Nephron progenitor cell (in vitro differentiated cells): ENCODE results near the gene PROX2.
A peak's percentile ranks its signal among the peaks of the same experiment; 100 is the strongest.

Source experiments
- DNase-seq: peaks from one replicate; pipeline ENCODE4 v3.0.0; 2021
- H3K27ac Mint-ChIP-seq: 2 replicates; pipeline ENCODE4 v1.8.0; 2021; ENCODE audit warnings: mild to moderate bottlenecking, moderate library complexity, mixed read lengths
- H3K27me3 Mint-ChIP-seq: 2 replicates; pipeline ENCODE4 v1.8.0; 2021; ENCODE audit warnings: mild to moderate bottlenecking, low read depth, mixed read lengths; ENCODE audit not compliant: poor library complexity
- H3K36me3 Mint-ChIP-seq: 2 replicates; pipeline ENCODE4 v1.8.0; 2021; ENCODE audit warnings: low read depth, mixed read lengths
- H3K4me1 Mint-ChIP-seq: 2 replicates; pipeline ENCODE4 v1.8.0; 2021; ENCODE audit warnings: mixed read lengths
- H3K4me3 Mint-ChIP-seq: 2 replicates; pipeline ENCODE4 v1.8.0; 2021; ENCODE audit warnings: mild to moderate bottlenecking, moderate library complexity, mixed read lengths
- H3K9me3 Mint-ChIP-seq: 2 replicates; pipeline ENCODE4 v1.8.0; 2021; ENCODE audit warnings: mild to moderate bottlenecking, moderate library complexity, mixed read lengths
- TF ChIP-seq, protein P1 (sequence below): fragments of 200-600 bp; sonication (generic); IDR thresholded peaks from 2 replicates; pipeline ENCODE4 v1.5.0; 2021; ENCODE audit warnings: antibody characterized with exemption

PROX2 gene

DNA sequence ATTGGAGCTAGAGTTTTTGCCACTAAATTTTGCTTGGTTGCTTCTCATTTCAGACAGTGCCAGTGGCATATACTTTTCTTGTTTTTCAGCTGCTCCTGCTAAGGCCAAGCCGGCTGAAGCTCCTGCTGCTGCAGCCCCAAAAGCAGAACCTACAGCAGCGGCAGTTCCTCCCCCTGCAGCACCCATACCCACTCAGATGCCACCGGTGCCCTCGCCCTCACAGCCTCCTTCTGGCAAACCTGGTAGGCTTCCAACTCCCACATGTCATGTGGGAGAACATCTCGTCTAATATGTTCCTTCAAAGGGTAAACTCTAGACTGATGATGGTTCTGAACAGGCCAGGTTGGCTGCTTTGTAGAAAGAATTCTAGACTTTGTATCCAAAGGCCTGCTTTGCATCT is 16.8 kb upstream of the PROX2 start:
- Mint-ChIP-seq H3K4me3 (no peak overlapping the region), H3K4me1 (peaks cover 14% of the 10 kb centered on the region), H3K27me3 (no peaks in the 10 kb centered on the region), H3K36me3 (peaks cover 74% of the 10 kb centered on the region), H3K27ac (no peak overlapping the region), H3K9me3 (no peaks in the 10 kb centered on the region)
- no peak for DNase-seq
- TF ChIP-seq, protein P1, sequence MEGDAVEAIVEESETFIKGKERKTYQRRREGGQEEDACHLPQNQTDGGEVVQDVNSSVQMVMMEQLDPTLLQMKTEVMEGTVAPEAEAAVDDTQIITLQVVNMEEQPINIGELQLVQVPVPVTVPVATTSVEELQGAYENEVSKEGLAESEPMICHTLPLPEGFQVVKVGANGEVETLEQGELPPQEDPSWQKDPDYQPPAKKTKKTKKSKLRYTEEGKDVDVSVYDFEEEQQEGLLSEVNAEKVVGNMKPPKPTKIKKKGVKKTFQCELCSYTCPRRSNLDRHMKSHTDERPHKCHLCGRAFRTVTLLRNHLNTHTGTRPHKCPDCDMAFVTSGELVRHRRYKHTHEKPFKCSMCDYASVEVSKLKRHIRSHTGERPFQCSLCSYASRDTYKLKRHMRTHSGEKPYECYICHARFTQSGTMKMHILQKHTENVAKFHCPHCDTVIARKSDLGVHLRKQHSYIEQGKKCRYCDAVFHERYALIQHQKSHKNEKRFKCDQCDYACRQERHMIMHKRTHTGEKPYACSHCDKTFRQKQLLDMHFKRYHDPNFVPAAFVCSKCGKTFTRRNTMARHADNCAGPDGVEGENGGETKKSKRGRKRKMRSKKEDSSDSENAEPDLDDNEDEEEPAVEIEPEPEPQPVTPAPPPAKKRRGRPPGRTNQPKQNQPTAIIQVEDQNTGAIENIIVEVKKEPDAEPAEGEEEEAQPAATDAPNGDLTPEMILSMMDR, result no peak

- no peaks in the 10 kb centered on the region for H3K27me3 Mint-ChIP-seq
- H3K36me3 Mint-ChIP-seq, result peaks cover 66% of the 10 kb centered on the region
- no peaks in the 10 kb centered on the region for H3K9me3 Mint-ChIP-seq
- TF ChIP-seq, protein P1, result no peak
- H3K27ac Mint-ChIP-seq, result peak overlapping the region; percentile 66
- peaks cover 15% of the 10 kb centered on the region for H3K4me1 Mint-ChIP-seq
- no peak for DNase-seq
- H3K4me3 Mint-ChIP-seq, result no peak overlapping the region
Measured at GRCh38 chr14:74891870-74892269, 15.9 kb upstream of the PROX2 start.

GRCh38 chr14:74890262-74890661 is 14.3 kb upstream of the PROX2 start:
- Mint-ChIP-seq H3K27ac (no peak overlapping the region), H3K27me3 (no peaks in the 10 kb centered on the region), H3K4me3 (no peak overlapping the region), H3K9me3 (no peaks in the 10 kb centered on the region), H3K36me3 (peaks cover 61% of the 10 kb centered on the region), H3K4me1 (peaks cover 26% of the 10 kb centered on the region)
- TF ChIP-seq, protein P1, result no peak
- DNase-seq, result no peak

GRCh38 chr14:74888164-74889158 is 12.5 kb upstream of the PROX2 start:
- peaks cover 46% of the 10 kb centered on the region for H3K36me3 Mint-ChIP-seq
- no peak for DNase-seq
- H3K4me1 Mint-ChIP-seq, result peaks cover 42% of the 10 kb centered on the region
- H3K27me3 Mint-ChIP-seq, result no peaks in the 10 kb centered on the region
- no peak overlapping the region for H3K4me3 Mint-ChIP-seq
- no peaks in the 10 kb centered on the region for H3K9me3 Mint-ChIP-seq
- TF ChIP-seq, protein P1, result no peak
- H3K27ac Mint-ChIP-seq, result peak overlapping the region; percentile 85

DNA sequence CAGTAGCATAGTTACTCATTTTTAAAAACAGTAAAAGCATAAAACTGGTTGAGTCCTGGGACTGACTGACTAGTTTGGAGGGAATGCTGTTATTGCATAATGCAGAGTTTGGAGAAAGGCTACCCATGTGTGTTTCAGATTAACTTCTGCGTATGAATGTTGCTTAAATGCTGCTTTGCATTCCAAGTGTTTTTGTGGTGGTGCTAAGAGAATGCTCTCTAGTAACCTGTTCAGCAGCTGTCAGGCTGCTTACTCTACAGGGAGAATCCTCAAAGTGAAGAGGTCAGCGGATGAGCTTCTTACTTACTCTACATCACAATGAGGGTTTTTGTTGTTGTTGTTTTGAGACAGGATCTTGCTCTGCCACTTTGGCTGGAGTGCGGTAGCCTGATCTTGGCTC is 10.1 kb upstream of the PROX2 start:
- Mint-ChIP-seq H3K4me3 (no peak overlapping the region), H3K27ac (peak overlapping the region; percentile 73), H3K27me3 (no peaks in the 10 kb centered on the region), H3K4me1 (peaks cover 61% of the 10 kb centered on the region), H3K9me3 (no peaks in the 10 kb centered on the region), H3K36me3 (peaks cover 23% of the 10 kb centered on the region)
- TF ChIP-seq, protein P1, result no peak
- DNase-seq, result no peak
